Neutrophil (primary cell): ENCODE data around the gene WDR90.
A peak's percentile ranks its signal among the peaks of the same experiment; 100 is the strongest.

Source experiments
- H3K27ac ChIP-seq: fragments of 200-600 bp; sonication (generic); 2 replicates; pipeline ENCODE4 v1.5.1; 2016; ENCODE audit warnings: mild to moderate bottlenecking, moderate library complexity
- H3K27me3 ChIP-seq: fragments of 200-600 bp; sonication (generic); 2 replicates; pipeline ENCODE4 v1.6.0; 2016; ENCODE audit warnings: mild to moderate bottlenecking
- H3K36me3 ChIP-seq: fragments of 200-600 bp; sonication (generic); 2 replicates; pipeline ENCODE4 v1.5.1; 2017
- H3K4me1 ChIP-seq, 2 experiments: fragments of 200-600 bp in 1 of 2; sonication (generic) in 1 of 2; 1 replicate in 1 of 2; 2 replicates in 1 of 2; pipeline versions ENCODE4 v1.5.1 to v1.6.1; 2013 to 2016; ENCODE audit warnings: low read depth in 1 of 2, low read length in 1 of 2, mild to moderate bottlenecking in 1 of 2, moderate library complexity in 1 of 2; ENCODE audit not compliant: control insufficient read depth in 1 of 2, insufficient read depth in 1 of 2
- H3K4me3 ChIP-seq, 2 experiments: fragments of 200-600 bp in 1 of 2; sonication (generic) in 1 of 2; 1 replicate in 1 of 2; 2 replicates in 1 of 2; pipeline ENCODE4 v1.5.1; 2013 to 2016; ENCODE audit warnings: low read depth in 1 of 2, low read length in 1 of 2, mild to moderate bottlenecking in 1 of 2, moderate library complexity in 1 of 2
- H3K9me3 ChIP-seq: fragments of 200-600 bp; sonication (generic); 2 replicates; pipeline ENCODE4 v1.5.1; 2016
- CTCF ChIP-seq: fragments of 200-600 bp; sonication (generic); IDR thresholded peaks from 2 replicates; pipeline ENCODE4 v1.5.1; 2016; ENCODE audit warnings: antibody characterized with exemption

WDR90 gene

GRCh38 chr16:714079-714478, 64.9 kb downstream of the WDR90 start:
- Histone ChIP-seq H3K4me3 (no peak overlapping the region), H3K36me3 (no peaks in the 10 kb centered on the region), H3K27ac (no peak overlapping the region), H3K4me1 (peaks cover 9 to 16% of the 10 kb centered on the region in 2 experiments), H3K27me3 (peaks cover 100% of the 10 kb centered on the region), H3K9me3 (no peaks in the 10 kb centered on the region)
- TF ChIP-seq CTCF: no peak

- TF ChIP-seq CTCF: no peak
- Histone ChIP-seq H3K27me3 (peaks cover 100% of the 10 kb centered on the region), H3K4me1 (peaks cover 10 to 16% of the 10 kb centered on the region in 2 experiments), H3K4me3 (peak within 1 kb of the TSS; percentile 43 to 54), H3K27ac (no peak within 1 kb of the TSS), H3K36me3 (no peaks in the 10 kb centered on the region), H3K9me3 (no peaks in the 10 kb centered on the region)
Observed at GRCh38 chr16:714558-715476, 65.7 kb downstream of the WDR90 start, which contains the start of gene METRN. TSS of gene METRN (plus strand) at chr16:715118. CDS start at chr16:715290, 172 bp downstream.

- Histone ChIP-seq H3K4me1 (peaks cover 18 to 24% of the 10 kb centered on the region in 2 experiments), H3K27ac (no peak overlapping the region), H3K27me3 (peaks cover 100% of the 10 kb centered on the region), H3K36me3 (no peaks in the 10 kb centered on the region), H3K9me3 (no peaks in the 10 kb centered on the region), H3K4me3 (peak overlapping the region; percentile 43 to 54)
- no peak for TF ChIP-seq CTCF
Observed at GRCh38 chr16:715477-716199, 66.5 kb downstream of the WDR90 start.

GRCh38 chr16:716200-716568, 67.0 kb downstream of the WDR90 start:
- H3K4me3 ChIP-seq: no peak overlapping the region
- no peak for TF ChIP-seq CTCF
- peaks cover 22 to 28% of the 10 kb centered on the region in 2 experiments for H3K4me1 ChIP-seq
- no peaks in the 10 kb centered on the region for H3K36me3 ChIP-seq
- H3K27ac ChIP-seq: no peak overlapping the region
- no peaks in the 10 kb centered on the region for H3K9me3 ChIP-seq
- H3K27me3 ChIP-seq: peaks cover 95% of the 10 kb centered on the region

GRCh38 chr16:716768-717325, 67.7 kb downstream of the WDR90 start:
- Histone ChIP-seq H3K36me3 (no peaks in the 10 kb centered on the region), H3K4me3 (no peak overlapping the region), H3K27ac (no peak overlapping the region), H3K4me1 (peaks cover 29 to 35% of the 10 kb centered on the region in 2 experiments), H3K27me3 (peaks cover 88% of the 10 kb centered on the region), H3K9me3 (no peaks in the 10 kb centered on the region)
- TF ChIP-seq CTCF: no peak
